ENCODE measurements around the gene ATP4A.

- TF ChIP-seq FOXP2 (optimal IDR thresholded peaks at IDR 0.05; ENCODE audit: control extremely low read depth, extremely low read length, insufficient read depth) (no peak), POLR2AphosphoS5 (IDR thresholded peaks at IDR 0.05; ENCODE audit: borderline replicate concordance, low read depth, low read length) (no peak), EZH2 (IDR thresholded peaks at IDR 0.05) (no peak)
Observed at GRCh38 chr19:35522745-35523327, 40.6 kb downstream of the ATP4A start.

All from SK-N-MC (cell line).